ENCODE results near the gene LRRFIP1.

GRCh38 chr2:237649541-237650454 lies 22.4 kb downstream of the LRRFIP1 start:
- no peak for TF ChIP-seq POLR2AphosphoS5 (IDR thresholded peaks at IDR 0.05; ENCODE audit: insufficient read depth, low read depth, low read length)
- TF ChIP-seq EZH2 (IDR thresholded peaks at IDR 0.05; ENCODE audit: borderline replicate concordance, low read depth, low read length, severe bottlenecking), result no peak
- no peak for TF ChIP-seq POLR2A (IDR thresholded peaks at IDR 0.05; ENCODE audit: low read depth, low read length)
- no peak for TF ChIP-seq CTCF (IDR thresholded peaks at IDR 0.05; ENCODE audit: extremely low read depth in 1 of 2, insufficient read depth in 1 of 2, low read depth in 1 of 2, low read length in 2 of 2)
- TF ChIP-seq MYC (IDR thresholded peaks at IDR 0.05; ENCODE audit: low read depth, low read length), result no peak
- TF ChIP-seq MAX (IDR thresholded peaks at IDR 0.05; ENCODE audit: insufficient read depth, insufficient read length), result no peak
- TF ChIP-seq GATA2 (IDR thresholded peaks at IDR 0.05; ENCODE audit: insufficient read depth, insufficient read length, low read depth, low read length), result no peak

All from endothelial cell of umbilical vein (primary cell).